Endothelial cell of hepatic sinusoid (primary cell): ENCODE results near the gene KLHDC4.

Experiments
- in situ Hi-C: cut with HindIII; loops from 2 replicates; pipeline ENCODE4 v1.10.0; 2017; ENCODE audit warnings: low sequenced_read_pairs

The KLHDC4 gene

DNA sequence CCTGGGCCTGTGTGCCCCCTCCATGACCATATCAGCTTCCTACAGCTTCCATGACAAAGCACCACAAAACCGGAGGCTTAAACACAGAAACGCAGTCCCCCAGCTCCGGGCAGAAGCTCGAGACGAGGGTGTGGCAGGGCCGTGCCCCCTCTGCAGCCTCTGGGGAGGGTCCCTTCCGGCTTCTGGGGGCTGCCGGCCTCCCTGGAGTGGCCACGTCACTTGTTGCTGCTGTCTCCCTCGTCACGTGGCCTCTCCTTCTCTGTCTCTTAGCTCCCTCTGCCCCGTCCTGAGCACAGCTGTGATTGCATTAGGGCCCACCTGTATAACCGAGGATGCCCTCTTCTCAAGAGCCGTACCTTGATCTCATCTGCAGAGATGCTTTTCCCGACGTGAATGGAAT, 98.9 kb downstream of the KLHDC4 start:
- in situ Hi-C loops, result no loop called here

DNA sequence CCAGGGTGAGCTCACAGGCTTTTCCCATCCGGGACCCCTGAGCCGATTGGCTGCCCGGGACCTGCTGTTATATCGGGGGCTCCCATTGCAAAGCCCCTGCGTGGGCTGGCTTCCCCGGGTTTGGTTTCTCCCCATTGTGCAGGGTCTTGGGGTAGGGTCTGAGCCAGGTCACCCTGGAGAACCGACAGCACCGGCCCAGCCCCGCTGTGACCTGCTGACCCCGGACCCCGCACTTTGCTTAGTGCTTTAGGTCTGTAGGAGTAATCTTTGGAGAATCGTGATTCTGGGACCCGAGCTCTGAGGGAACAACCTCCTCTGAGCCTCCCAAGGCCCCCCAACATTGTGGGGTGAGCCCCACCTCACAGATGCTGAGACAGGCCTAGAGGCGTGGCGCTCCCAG, 100.6 kb downstream of the KLHDC4 start:
- in situ Hi-C loops, result no loop called here

- in situ Hi-C loops, result no loop called here
Measured at GRCh38 chr16:87664792-87665191, 101.0 kb downstream of the KLHDC4 start.

DNA sequence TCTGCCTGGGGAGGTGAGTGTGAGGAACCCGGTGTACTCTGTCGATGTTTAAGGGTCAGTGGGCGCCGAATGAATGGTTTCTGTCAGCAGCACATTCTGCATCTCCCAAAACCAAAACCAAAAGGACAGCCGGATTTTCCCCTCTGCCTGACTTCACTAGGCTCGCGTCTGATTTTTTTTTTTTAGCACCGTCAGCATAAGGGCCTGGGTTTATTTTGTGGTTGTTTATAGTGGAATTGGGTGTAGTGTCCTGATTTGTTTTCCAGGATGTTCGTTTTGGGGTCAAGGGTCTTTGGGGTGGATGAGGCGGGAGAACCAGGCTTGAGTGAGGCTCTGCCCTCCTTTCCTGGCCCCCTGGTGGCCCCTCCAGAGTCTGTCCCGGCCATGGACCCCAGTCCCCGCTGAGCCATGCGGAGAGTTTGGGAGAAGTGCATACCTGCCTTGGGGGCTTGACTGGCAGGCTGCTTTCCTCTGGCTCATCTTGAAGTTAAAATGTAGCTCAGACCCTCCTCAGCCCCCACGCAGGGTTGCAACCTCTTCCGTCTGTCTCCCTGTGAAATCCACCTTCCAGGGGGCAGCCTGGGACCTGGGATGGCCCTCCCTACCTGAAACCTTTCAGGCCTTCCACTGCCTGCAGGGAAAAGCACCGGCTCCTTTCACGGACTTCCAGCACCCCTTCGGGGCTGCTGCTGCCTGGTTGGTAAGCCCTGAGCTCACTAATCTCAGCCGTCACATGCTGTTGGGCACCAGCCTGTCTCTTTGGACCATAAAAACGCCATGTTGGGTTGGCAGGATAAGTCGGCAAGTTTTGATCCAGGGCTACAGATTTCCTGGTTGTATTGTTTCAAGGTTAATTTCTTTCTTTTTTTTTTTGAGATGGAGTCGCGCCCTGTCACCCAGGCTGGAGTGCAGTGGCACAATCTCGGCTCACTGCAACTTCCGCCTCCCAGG, 103.3 kb downstream of the KLHDC4 start:
- in situ Hi-C loops, result no loop called here

DNA sequence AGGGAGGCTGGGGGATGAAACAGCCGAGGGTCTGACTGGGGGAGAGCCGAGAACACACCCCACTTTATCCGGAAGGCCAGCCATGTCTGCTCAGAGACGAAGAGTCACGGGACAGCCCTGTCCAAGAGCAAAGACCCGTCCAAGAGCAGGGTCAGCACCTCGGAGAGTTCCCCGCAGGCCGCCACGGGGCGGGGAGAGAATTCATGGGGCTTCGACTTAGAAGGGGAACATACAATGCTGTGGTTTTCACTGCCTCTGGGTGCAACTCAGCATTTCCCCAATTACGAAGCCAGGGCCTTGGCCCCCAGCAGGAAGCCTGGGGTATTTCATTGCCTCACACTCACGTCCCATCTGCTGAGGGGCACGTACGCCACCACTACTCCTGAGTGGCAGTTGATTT, 104.2 kb downstream of the KLHDC4 start:
- in situ Hi-C loops, result no loop called here

DNA sequence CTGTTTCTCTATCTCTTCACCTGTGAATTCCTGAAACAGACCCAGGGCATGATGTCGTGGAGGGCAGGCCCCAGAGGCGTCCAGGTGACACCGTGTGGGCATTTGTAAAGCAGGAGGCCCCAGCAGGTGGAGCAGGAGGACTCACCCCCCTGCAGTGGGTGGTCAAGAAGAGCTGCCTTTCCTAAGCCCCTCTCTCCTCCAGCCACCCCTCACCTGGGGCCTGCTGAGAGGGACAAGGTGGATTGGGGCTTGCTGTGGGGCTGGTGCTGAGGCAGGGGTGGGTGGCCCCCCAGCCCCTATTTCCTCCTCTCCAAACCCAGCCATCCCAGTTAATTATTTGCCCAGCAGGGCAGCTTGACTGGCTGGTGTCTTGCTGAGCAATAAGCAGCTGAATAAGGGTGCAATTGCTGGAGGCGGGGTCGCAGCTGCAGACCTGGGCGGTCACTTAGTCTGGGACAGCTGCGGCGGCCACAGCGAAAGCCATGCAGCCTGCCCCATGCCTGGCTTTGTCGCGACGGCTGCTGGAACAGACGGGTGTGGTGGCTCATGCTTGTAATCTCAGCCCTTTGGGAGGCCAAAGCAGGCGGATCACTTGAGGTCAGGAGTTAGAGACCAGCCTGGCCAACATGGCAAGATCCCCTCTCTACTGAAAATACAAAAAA, 107.1 kb downstream of the KLHDC4 start:
- in situ Hi-C loops, result no loop called here
